ENCODE results near the gene PABPN1. TPM values are rescaled to one million over a fixed set of nuclear protein-coding genes. Genes with fewer than 3 reads are reported as not detected.

Gene PABPN1
- total RNA-seq, 1 donor: 44.8 TPM

GRCh38 chr14:23364164-23365035 is 43.1 kb downstream of the PABPN1 start:
- TF ChIP-seq CTCF (IDR thresholded peaks at IDR 0.05; ENCODE audit: insufficient read depth, low read length): no peak
- peak overlapping the region; percentile 44 for H3K4me3 ChIP-seq (ENCODE audit: low read depth, low read length)

GRCh38 chr14:23365036-23365731 is 43.9 kb downstream of the PABPN1 start, which contains the start of gene EFS:
TSS of gene EFS (minus strand) at chr14:23365172. CDS start at chr14:23365025, 147 bp downstream.
- peak within 1 kb of the TSS; percentile 44 for H3K4me3 ChIP-seq (ENCODE audit: low read depth, low read length)
- TF ChIP-seq CTCF (IDR thresholded peaks at IDR 0.05; ENCODE audit: insufficient read depth, low read length): no peak
- no peak for DNase-seq (ENCODE audit: low read depth)

More at GRCh38 chr14:23364164-23365035, 43.1 kb downstream of the PABPN1 start:
- DNase-seq (ENCODE audit: low read depth): no peak

GRCh38 chr14:23365732-23366425 is 44.6 kb downstream of the PABPN1 start:
- DNase-seq (ENCODE audit: low read depth): no peak
- TF ChIP-seq CTCF (IDR thresholded peaks at IDR 0.05; ENCODE audit: insufficient read depth, low read length): no peak
- peak overlapping the region; percentile 22 for H3K4me3 ChIP-seq (ENCODE audit: low read depth, low read length)

GRCh38 chr14:23366426-23366921 is 45.2 kb downstream of the PABPN1 start:
- DNase-seq (ENCODE audit: low read depth): no peak
- TF ChIP-seq CTCF (IDR thresholded peaks at IDR 0.05; ENCODE audit: insufficient read depth, low read length): no peak
- no peak overlapping the region for H3K4me3 ChIP-seq (ENCODE audit: low read depth, low read length)

- H3K4me3 ChIP-seq (ENCODE audit: low read depth, low read length): no peak overlapping the region
- no peak for TF ChIP-seq CTCF (IDR thresholded peaks at IDR 0.05; ENCODE audit: insufficient read depth, low read length)
- DNase-seq (ENCODE audit: low read depth): no peak
Observed at GRCh38 chr14:23370221-23370620, 49.0 kb downstream of the PABPN1 start.

GRCh38 chr14:23371865-23372264 is 50.6 kb downstream of the PABPN1 start:
- TF ChIP-seq CTCF (IDR thresholded peaks at IDR 0.05; ENCODE audit: insufficient read depth, low read length): no peak
- no peak overlapping the region for H3K4me3 ChIP-seq (ENCODE audit: low read depth, low read length)
- no peak for DNase-seq (ENCODE audit: low read depth)

All from fibroblast of the aortic adventitia (primary cell).